NCI-H460 (cell line): Measurements from ENCODE around the gene HNRNPK. TPM values are rescaled to one million over a fixed set of nuclear protein-coding genes. Genes with fewer than 3 reads are reported as not detected.
A peak's percentile ranks its signal among the peaks of the same experiment; 100 is the strongest.

Source experiments
- DNase-seq: peaks from one replicate; pipeline ENCODE4 v3.0.0-alpha.2; 2016; ENCODE audit warnings: low read depth; ENCODE audit errors: extremely low read depth
- small RNA-seq, 2 experiments: library from RNA; depleted of rRNA; stranded (forward); fragments of <200 nt; gene quantifications; one replicate each; pipeline ENCODE3, GENCODE V24; 2014
- total RNA-seq: library from RNA; depleted of rRNA; stranded (reverse); fragments of >200 nt; shearing (Covaris generic); gene quantifications from 2 replicates; pipeline ENCODE4 v1.2.3, GENCODE V29; 2014; rRNA removed

Gene HNRNPK
- total RNA-seq, 1 experiment from 2014 or later, result 840 TPM

DNA sequence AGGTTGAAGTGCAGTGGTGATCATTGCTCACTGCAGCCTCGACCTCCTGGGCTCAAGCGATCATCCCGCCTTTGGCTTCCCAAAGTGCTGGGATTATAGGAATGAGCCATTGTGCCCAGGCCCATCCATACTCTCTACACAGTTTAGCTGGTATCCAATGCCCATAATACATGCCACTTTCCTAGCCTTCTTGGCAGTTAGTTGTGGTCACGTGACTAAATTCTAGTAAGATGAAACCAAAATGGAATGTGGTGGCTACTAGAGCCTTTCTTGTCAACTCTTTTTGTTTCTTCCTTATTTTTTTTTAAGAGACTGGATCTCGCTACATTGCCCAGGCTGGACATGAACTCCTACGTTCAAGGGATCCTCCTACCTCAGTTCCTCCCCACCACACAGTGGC is 43.5 kb downstream of the HNRNPK start:
- no peak for DNase-seq

DNA sequence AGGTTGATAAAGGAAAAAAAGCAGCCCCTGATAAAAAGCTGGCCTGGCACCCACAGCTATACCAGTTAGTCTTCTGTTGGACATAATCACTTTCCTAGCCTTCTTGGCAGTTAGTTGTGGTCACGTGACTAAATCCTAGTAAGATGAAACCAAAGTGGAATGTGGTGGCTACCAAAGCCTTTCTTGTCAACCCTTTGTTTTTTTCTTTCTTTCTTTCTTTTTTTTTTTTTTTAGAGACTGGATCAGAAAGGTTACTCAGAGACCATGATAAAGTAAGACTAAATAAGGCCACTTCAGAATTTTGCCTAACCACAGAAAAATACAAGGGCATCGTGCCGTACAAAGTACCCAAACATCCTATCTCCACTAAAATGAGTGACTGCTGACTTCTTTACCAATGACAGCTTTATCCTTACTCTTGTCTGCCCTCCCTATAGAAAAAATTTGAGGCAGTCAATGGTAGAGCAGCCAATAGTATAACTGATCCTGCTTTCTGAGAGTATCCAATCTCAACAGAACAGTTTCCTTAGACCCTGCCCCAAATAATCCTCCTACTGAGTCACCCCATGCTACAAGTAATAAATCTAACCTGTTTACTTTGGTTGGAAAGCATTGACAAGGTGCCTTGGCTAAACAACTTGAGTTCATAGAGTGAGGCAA is 44.6 kb downstream of the HNRNPK start:
- DNase-seq, result no peak

DNA sequence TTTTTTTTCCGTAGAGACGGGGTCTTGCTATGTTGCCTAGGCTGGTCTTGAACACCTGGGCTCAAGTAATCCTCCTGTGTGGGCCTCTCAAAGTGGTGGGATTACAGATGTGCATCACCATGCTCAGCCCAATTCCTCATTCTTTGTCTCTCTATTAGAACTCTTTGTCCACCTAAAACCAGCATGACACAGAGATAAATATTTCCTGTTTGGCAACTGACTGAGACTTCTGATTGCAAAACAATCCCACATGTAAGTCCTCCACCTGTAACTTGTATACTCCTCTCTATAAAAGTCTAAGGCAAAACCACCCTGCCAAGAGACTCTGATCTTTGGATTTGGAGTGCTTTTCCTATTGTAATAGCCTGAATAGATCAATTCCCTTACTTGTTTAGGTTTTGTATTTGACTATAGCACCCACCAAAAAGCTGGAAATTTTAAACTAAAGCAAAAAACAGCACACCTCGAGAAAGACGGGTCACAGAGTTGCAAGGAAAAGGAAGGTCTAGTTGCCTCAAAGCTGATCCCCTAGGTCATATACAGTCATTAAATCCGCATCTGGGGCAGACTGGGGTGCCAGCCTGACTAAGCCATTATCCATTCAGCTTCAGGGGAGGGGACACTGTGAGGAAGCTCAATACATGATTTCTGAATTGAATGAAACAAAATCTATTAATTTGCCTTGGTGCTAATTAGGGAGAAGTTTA is 45.3 kb downstream of the HNRNPK start:
- DNase-seq, result no peak

DNA sequence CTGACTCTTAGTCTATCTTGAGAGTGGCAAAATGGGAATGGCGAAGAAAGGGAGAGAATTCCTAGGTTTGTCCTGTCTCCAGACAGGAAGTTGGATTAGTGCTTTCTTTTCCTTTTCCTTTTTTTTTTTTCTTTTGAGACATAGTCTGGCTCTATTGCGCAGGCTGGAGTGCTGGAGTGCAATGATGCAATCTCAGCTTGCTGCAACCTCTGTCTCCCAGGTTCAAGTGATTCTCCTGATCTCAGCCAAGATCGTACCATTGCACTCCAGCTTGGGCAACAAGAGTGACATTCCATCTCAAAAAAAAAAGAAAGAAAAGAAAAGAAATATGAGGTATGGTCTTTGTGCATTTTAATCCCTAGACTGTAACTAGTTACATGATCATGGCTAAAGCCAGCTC is 46.2 kb downstream of the HNRNPK start:
- no peak for DNase-seq

DNA sequence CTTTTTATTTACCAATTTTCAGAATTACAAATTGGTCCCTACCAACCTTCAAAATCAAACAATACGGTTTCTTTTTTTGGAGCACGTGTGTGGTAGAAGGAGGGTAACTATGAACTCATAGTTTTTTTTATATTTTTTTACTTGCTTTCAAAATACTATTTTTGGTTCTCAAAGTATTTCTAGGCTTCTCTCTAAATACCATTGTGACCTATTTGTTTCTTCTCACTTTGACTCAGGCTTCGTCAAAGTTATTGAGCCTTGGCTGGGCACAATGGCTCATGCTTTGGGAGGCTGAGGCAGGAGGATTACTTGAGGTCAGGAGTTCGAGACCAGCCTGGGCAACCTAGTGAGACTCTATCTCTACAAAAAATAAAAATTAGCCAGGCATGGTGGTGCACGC is 47.2 kb downstream of the HNRNPK start:
- no peak for DNase-seq

DNA sequence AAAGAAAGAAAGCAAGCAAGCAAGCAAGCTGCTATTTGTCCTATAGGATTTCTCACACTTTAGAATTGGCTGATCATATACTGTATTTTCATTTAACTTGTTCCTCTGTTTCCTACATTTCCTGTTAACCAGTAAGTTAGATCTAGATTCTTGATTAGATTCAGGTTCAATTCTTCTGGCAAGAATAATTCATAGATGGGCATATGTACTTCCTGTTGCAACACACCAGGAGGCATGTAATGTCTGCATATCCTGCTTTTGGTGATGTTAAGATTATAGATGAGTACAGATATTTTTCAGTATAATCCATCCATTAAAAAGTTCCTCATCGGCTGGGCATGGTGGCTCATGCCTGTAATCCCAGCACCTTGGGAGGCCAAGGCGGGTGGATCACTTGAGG is 48.0 kb downstream of the HNRNPK start:
- no peak for DNase-seq

DNA sequence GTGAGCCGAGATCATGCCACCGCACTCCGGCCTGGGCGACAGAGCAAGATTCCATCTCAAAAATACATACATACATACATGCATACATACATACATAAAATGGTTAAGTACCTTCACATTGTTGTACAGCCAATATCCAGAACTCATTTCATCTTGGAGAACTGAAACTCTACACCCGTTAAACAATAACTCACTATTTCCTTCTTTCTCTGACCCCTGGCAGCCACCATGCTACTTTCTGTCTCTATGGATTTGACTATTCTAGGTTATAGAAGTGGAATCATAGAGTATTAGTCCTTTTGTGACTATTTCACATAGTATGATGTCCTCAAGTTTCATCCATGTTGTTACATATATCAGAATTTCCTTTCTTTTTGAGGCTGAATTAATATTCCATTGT is 49.1 kb downstream of the HNRNPK start:
- DNase-seq, result no peak

DNA sequence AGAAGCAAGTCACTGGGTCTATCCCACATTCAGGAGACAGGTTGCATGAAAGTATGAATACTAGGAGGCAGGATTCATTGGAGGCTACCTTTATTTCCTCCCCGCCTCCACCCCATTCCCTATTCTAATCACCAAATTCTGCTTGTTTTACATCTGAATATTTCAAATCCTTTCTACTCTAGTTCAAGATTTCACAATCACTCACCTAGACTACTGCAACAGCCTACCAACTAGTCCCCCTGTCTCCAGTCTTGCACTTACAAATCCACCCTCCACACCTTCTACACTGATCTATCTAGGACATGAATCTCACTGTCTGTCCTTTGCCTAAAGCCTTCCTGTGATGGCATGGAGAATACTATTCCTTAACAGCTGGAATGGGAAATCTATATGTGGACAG is 52.4 kb downstream of the HNRNPK start:
- DNase-seq, result no peak

DNA sequence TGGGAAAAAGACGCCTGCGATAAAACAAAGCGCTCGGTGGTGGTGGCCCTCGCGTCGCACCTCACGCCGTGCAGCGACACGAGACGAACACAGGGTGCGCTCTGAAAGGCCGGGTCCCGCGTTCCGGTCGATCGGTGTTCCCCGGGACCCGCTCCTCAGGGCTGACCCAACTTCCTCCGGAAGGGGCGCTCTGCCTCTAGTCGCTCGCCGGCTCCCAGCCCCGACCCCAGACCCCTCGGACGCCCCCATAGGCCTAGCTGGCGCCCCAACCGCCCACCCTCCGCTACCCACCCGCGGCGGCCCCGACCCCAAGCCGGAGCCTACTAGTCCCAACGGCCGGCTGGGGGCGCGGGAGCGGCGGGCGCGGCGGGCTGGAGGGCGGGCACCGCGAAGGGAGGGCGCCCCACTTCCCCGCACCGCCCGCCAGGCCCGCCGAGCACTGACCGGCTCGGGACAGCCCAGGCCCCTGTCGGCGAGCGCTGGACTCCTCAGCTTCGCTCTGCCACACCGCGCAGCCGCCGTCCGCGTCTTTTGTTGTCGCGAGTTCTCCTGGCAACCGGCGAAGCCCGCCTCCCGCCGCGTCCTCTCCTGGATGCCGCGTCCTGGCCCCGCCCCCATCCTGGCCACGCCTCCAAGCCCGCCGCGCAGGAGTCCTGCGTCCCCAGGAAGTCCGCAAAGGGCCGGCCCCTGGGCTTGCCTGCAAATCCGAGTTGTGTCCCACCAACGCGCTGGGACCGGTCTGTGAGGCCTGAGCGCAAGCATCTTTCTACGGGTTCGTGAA is 58.9 kb downstream of the HNRNPK start, which contains the start of gene KIF27:
Gene KIF27 (minus strand): TSS at position 506 of the 781 bp plus-strand sequence. CDS start 5,841 bp downstream, outside the sequence.
- DNase-seq, result peak; percentile 96

DNA sequence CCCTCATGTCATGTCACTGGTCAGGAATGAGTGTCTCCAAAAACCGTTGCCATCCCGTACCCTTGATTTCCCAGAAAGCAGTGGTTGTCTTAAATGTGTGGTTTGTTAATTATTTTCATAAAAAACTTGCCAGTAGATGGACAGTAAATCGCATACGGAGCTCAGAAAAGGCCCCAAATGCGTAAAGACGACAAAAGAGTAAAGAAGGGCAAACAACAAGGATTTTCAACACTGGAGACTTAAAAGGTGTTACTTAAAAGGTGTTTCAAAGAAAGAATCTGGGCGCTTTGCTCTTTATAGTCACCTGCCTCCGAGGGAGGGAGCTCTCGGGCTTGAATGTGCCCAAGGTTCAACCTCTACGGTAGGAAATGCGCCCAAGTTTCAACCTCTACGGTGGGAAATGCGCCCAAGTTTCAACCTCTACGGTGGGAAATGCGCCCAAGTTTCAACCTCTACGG is 59.5 kb downstream of the HNRNPK start:
- no peak for DNase-seq

DNA sequence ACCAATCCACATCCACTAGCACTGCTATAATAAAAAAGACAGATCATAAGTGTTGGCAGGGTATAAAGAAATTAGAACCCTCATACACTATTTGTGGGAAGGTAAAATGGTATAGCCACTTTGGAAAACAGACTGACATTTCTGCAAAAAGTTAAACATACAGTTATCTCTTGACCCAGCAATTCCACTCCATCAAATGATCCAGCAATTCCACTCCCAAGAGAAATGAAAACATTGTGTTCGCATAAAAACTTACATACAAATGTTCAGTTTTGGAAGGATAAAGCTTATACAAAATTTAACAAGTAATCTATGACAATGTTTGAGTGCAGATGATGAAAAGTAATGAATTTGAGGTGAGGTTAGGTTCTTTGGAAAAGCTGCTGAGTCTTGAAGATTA is 60.9 kb downstream of the HNRNPK start:
- DNase-seq, result no peak

Small RNA genes within 50 kb of the gene (small RNA-seq; reads per million reads assigned to genes)
- gene RF00019, result 0 reads per million in 2 experiments

Other genes with a start within 250 kb of the HNRNPK start
- gene GKAP1, start 162.4 kb downstream of the HNRNPK start, total RNA-seq, result 4.4 and 6.8 TPM in 2 replicates
- gene KIF27, start 58.8 kb downstream of the HNRNPK start, total RNA-seq, result 4.3 and 4.6 TPM in 2 replicates
- 3.8 and 8.7 TPM in 2 replicates for gene RMI1, start 590 bp upstream of the HNRNPK start, total RNA-seq